Kidney tubule cell (primary cell): ENCODE measurements around the gene POGK.
"Not testable (repeated sequence)": the region's sequence is repeated elsewhere in the genome, so short reads cannot be mapped to it uniquely, and the experiment has no call there.

ENCODE experiments used
- DNase-seq: peaks from one replicate; pipeline ENCODE4 v3.0.0-alpha.2; 2018; ENCODE audit warnings: low spot score

Gene POGK, protein sequence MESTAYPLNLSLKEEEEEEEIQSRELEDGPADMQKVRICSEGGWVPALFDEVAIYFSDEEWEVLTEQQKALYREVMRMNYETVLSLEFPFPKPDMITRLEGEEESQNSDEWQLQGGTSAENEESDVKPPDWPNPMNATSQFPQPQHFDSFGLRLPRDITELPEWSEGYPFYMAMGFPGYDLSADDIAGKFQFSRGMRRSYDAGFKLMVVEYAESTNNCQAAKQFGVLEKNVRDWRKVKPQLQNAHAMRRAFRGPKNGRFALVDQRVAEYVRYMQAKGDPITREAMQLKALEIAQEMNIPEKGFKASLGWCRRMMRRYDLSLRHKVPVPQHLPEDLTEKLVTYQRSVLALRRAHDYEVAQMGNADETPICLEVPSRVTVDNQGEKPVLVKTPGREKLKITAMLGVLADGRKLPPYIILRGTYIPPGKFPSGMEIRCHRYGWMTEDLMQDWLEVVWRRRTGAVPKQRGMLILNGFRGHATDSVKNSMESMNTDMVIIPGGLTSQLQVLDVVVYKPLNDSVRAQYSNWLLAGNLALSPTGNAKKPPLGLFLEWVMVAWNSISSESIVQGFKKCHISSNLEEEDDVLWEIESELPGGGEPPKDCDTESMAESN

DNA sequence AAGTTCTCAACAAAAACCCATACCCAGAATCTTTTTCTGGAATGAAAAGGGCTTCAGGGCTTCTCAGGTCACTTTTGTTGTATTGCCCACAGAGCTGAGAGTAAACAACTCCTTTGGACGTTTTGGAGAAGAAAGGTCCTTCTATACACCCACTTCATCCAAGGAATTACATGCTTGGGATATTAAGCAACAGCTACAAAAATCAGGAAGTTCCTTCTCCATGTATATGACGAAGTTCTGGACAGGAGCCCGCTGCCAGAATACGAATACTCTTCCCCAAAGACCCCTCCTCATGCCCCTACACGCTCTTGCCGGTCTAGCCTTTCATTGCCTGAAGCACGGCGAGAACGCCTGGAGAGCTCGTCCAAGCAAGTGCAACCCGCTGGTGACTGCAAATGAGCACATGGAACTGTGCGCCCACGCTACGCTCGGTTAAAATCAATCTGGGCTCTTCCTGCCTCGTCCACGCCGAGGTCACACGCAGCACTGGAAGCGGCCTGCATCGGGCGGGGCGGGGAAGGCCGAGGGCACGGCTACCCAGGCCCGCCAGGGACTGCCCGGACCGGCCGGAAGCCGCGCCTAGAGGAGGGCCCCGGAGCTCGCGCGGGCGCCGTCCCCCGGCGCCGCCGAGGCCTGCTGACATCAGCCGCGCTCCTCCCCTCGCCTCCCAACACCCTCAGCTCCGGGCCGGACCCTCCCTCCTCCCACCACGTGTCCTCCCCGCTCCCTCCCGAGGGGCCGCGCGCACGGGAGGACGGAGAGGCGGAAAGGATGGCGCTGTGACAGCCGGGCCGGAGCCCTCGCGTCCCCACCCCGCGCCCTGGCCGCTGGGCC, at the start of gene POGK:
Gene POGK (plus strand): TSS at position 710 of the 834 bp plus-strand sequence. CDS start 1,482 bp downstream, outside the sequence.
- peak; percentile 95 for DNase-seq

DNA sequence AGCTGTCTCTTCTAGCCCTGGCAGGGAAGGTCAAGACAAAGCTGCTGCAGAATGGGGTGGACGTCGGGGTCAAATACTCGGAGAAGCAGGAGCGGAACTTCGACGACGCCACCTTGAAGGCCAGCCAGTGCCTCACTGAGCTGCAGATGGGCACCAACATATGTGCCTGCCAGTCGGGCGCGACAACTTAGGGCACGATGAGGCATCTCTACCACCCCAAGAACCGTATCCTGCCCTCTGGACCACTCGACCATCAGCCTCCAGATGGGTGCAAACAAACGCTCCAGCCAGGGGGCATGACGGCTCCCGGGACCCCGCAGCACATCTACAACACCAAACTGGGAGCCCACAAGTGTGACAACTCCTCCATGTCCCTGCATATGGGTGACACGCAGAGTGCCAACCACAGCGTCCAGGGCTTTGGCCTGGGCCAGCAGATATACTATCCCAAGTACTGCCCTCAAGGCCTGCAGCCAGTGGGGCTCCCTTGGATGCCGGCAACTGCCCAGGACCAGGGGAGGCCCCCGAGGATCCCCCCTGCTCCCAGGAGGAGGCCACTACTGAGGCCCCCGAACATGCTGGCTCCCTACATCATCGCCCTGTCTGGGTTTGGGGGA, 42.5 kb upstream of the POGK start:
- DNase-seq, result no peak

DNA sequence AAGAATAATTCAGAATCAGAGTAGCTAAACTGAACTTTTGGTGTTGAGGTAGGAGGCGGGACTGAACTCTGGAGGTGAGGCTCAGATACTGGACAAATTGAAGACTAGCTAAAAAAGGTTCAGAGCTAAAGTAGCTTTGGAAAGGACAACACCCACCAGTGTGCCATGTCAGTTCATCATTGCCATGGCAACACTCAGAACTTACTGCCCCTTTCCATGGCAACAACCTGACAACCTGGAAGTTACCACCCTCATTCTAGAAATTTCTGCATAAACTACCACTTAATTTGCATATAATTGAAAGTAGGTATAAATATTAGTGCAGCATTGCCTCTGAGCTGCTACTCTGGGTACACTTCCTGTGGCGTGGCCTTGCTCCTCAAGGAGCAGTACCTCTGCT, 30.3 kb upstream of the POGK start:
- DNase-seq, result no peak

DNA sequence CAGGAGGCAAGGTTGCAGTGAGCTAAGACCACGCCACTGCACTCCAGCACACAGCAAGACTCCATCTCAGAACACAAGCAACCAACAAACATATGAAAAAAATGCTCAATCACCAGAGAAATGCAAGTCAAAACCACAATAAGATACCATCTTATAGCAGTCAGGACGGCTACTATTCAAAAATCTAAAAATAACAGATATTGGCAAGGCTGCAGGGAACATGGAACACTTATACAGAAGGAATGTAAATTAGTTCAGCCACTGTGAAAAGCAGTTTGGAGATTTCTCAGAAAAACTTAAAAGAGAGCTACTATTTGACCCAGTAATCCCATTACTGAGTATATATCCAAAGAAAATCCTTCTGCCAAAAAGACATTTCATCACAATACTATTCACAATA, 27.6 kb upstream of the POGK start:
- DNase-seq, result no peak

DNA sequence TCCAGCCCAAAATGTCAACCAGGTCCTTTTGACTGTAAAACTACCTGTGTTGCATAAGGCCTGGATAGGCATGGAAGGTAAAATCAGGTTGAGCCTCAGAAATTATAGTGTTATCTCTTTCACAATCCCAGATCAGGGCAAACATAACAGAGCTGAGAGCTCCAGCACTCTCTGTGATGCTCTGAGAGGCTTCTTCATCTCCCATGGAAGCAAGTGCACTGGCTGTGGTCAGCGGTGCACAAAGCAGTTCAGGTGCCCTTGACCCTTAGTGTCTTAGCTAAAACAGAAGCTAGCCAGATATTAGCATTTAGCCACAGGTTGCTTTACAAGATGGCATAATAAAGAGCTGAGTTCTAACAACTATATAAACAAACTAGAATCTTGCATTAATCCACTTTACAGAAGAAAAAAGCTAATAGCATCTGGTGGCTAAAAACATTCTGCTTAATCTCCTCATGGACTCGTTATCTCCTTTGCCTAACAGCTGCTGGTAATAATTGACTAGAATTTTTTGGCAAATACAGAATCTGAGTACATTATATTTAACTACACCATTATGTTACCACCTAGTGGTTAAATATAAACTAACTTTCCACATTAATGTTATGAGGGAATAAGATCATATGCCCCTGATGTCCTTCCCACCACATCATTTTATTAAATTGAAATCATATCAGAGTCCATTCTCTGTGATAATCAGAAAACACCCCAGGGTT, 25.6 kb upstream of the POGK start:
- DNase-seq, result peak; percentile 10

DNA sequence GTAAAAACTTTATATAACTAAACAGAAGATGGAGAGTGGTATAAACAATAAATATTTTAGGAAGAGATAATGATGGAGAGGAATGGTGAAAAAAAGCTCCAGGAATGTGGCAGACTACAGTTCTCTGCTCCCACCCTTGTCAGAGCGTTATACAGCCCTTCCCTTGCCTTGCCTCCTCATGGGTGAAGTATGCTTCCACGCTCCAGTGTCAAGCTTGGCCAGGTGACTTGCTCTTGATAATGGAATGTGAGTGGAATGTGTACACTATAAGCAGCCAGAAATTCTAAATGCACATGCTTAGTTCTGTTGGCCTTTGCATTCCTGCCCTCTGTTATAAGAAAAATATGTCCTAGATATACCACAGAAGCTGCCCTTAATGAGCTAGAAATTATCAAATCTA, 24.7 kb upstream of the POGK start:
- peak; percentile 86 for DNase-seq

DNA sequence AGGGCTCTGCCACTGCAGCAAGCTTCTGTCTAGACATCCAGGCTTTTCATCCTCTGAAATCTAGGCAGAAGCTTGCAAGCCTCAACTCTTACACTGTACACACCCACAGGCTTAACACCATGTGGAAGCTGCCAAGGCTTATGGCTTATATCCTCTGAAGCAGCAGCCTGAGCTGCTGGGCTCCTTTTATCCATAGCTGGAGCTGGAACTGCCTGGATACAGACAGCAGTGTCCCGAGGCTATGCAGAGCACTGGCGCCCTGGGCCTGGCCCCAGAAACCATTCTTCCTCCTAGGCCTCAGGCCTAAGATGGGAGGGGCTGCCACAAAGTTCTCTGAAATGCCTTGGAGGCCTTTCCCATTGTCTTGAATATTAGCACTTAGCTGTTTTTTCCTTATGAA, 19.3 kb upstream of the POGK start:
- DNase-seq, result no peak

DNA sequence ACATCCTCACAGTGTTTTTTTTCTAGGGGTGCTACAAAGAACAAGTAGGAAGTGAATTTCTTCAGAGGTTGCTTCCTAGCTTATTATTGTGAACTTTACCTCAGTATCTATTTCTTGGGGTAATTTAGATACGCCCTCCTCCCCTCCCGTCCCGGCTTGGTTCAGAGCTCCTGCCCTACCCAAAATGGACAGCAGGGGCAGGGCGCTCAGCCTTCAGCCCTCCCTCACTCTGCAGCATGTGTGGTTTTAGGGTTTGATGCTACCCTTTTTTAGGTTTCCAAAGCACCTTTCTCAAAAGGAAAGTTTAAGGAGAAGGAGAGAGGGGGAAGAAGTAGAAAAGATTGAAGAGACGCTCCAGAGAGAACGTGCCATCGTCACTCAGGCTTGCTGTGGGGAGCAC, 16.9 kb upstream of the POGK start:
- no peak for DNase-seq

DNA sequence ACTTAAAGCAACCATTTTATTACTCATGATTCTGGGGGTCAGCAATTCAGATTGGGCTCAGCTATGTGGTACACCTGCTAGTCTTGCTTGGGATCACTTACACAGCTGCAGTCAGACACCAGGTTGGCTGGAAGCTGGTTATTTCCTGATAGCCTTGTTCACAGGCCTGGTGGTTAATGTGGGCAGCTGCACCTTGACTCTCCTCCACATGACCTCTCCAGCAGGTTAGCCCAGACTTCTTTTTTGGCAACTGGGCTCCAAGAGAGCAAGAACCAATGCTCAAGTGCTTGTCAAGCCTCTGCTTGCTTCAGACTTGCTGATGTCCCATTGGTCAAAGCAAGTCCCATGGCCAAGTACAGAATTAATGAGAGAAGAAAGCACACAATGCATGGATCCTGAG, 11.8 kb upstream of the POGK start:
- no peak for DNase-seq

DNA sequence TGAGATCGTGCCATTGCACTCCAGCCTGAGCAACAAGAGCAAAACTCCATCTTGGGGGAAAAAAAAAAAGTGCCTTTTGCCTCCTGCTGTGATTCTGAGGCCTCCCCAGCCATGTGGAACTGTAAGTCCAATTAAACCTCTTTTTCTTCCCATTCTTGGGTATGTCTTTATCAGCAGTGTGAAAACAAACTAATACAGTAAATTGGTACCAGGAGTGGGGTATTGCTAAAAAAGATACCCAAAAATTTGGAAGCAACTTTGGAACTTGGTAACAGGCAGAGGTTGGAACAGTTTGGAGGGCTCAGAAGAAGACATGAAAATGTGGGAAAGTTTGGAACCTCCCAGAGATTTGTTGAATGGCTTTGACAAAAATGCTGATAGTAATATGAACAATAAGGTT, 9.5 kb upstream of the POGK start:
- DNase-seq, result not testable (repeated sequence)

DNA sequence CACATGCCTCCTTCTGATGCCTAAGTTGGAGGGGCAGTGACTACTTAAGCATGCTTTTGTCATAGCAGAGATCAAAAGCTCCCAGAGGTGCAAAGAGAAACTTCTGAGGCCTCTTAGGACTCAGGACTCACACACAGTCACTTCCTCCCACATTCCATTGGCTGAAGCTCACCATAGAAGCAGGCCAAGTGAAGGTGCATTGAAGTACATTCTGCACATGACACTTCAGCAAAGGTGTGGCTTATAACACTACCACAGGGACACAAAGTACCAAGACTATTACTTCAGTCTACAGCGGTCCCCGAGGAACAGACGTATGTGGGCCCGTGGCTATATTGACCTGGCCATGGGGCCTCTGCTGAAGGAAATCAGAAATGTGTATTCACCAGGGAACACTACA, 2.5 kb upstream of the POGK start:
- DNase-seq, result peak; percentile 89

DNA sequence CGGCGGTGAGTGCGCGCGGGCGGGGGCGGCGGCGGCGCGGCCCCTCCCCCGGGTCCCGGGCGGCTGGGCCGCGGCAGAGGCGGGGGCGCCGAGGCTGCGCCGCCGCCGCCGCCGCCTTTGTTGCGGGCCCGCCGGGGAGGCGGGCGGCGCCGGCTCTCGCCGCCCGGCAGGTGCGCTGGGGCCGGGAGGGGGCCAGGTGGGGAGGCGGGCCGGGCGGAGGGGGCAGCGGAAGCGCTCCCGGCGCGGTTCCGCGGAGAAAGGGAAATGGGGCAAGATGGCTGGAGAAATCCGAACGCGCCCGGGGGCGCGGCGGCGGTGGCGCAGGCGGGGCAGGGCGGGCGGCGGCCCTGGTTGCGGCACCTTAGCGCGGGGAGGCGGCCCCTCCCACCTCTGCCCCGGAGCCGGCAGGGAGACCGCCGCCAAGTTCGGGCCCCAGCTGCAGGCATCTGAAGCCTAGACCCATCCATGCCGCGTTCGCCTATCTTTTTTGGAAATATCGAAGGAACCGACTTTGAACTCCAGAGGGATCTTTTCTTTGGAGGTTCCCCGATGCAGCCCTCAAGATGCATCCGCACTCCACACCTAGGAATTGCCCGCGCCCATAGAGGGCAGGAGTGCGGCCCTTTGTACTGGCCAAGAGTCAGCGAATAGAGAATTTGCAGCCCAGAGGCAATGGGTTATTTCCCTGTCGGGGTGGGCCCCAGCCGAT, 479 bp downstream of the POGK start:
- peak; percentile 59 for DNase-seq

DNA sequence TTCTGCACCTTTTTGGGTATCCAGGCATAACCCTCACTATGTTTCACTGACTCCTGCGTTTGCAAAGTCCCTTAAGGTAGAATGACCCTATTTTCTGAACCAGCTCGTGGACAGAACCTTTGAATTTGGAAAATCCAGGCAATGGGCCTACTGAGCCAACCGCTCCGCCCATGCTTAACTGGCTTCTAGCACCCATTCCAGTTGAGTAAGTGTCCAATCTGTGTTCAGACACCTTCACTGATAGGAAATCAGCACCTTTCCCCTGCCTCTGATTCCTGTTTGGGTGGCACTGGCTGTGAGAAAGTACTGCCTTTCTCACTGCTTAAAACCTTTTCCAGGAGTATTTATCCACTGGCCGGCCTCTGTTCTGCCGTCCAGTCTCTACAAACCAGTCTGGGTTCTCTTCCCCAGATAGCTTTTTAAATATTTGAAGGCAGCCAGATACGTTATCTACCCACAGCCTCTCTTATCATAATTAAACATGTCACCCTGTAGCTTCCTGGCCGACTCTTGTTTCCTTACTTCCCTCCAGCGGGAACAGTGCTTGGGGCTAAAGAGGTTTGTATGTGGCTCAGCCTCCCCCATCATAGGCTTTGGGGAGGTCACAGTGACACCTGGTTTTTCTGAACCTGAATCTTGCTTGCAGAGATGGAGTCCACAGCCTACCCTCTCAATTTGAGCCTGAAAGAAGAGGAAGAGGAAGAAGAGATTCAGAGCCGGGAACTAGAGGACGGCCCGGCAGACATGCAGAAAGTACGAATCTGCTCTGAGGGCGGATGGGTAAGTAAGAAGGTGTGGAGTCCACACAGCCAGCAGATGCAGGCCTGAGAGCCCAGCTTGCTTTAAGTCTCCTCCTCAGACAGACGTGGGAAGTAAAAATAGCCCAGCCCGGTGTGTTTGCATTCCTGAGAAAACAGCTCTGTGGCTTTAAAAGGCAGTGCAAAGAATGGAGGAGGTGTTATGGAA, 1.3 kb downstream of the POGK start:
- DNase-seq, result peak; percentile 46

DNA sequence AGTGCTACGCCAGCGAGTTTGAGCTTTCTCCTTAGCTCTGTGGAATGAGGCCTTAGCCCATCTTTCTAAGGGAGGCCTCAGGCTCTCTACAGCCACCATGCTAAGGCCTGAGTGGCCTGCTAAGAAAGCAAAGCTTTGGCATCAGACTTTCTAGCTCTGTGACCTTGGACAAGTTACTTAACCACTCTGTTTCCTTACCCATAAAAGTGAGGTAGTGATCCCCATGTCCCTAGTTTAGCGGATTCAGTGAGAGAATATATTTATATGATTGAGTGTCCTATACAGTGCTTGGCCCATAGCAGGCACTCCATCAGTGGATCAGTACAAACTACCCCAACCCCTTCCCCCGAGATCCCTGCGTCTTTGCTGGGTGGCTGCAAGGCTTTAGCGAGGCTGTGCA, 4.0 kb downstream of the POGK start:
- DNase-seq, result no peak

DNA sequence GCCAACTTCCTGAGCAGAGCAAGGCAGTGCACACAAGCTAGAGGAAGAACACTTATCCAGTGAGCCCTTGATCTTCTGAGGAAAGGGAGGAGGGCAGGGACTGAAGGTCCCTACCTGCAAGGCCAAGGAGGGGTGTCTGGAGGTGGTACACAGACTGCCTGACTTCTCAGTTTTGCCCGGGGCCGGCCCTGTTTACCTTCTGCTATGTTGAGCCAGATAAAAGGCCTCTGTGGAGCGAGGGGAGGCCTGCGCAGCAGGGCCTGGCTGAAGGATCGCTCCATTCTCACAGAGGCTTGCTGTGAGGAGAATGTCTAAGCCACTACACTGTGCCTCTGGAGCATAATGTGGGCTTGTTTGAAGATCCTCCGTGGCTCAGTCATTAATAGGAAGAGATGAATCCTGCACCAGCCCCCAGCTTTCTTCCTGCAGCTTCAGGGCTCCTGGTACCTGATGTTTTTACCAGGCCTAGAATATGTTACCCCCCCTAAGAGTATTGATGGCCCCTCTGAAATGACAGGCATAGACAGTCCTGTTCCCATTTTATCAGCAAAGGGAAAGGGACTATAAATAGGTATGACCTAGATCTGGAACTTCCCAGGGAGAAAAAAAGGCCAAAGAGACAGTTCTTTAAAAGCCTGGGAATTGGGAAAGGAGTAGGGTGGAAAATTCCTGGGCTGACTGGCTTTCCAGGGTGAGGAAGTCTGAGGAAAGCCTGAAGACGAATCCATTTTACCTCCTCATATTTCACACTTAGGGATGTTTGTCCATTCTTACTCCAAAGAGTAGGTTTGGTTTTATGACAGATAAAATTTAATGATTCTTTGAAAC, 4.7 kb downstream of the POGK start:
- no peak for DNase-seq

DNA sequence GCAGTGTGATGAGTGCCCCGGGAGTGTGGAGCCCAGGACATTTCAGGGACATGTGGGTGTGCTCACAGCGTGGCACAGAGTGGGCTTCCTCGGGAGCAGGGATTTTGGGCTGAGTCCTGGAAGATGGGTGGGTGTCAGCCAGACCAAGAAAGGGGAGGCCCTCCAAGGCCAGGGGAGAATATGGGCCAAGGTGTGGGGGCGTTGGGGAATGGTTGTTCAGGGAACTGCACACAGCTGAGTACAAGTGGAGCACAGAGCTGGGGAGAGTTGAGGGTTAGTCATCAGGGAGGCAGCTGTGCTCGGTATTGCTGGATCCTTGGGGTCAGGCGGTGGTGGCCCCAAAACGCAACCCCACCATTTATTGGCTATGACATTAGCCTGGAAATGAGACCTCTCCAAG, 5.5 kb downstream of the POGK start:
- DNase-seq, result no peak

DNA sequence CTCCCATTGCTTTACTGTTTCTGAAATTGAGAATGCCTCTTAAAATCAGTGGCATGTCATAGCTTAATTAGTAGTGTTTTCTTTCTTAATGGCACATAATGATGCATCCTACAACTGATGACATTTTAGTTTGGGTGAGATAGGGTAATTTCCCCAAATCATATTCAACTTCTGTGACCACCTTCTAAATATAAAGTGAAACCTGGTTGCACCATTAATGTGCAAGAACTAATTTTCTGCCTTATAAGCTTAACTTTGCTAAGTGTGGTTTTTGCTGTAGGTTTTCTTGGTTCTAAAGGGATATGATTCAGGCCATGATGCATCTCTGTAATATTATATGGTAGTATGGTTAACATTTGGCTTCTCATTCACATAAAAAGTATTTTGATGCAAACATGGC, 8.9 kb downstream of the POGK start:
- DNase-seq, result no peak

DNA sequence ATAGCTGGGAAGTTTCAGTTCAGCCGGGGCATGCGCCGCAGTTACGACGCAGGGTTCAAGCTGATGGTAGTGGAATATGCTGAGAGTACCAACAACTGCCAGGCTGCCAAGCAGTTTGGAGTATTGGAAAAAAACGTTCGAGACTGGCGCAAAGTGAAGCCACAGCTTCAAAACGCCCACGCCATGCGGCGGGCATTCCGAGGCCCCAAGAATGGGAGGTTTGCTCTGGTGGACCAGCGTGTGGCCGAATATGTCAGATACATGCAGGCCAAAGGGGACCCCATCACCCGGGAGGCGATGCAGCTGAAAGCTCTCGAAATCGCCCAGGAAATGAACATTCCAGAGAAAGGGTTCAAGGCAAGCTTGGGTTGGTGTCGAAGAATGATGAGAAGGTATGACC, 9.9 kb downstream of the POGK start:
- DNase-seq, result no peak

DNA sequence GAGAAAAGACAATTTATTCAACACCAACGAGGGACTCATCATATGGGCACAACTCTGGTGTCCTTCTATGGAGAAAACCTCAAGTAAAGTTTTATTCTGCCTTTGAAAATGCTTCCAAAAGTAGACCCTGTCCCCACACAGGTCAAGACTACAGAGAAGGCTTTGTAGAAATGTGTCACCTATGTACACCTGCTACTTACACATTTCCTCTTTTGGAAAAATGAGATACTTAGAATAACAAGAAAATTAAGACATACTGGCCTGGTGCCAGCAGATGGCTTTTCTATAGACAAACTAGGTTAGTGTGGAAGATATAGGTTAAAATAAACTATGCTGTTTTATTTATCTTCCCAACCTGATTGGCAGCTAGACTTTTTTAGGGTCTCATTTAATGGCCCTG, 13.6 kb downstream of the POGK start:
- DNase-seq, result no peak
